Activated CD8-positive, alpha-beta memory T cell treated with anti-CD3 and anti-CD28 coated beads for 1 hour (primary cell): Measurements from ENCODE around the gene TRIM28.
A peak's percentile ranks its signal among the peaks of the same experiment; 100 is the strongest.
"Not testable (repeated sequence)": the region's sequence is repeated elsewhere in the genome, so short reads cannot be mapped to it uniquely, and the experiment has no call there.

ENCODE experiments used
- DNase-seq, 2 donors: peaks; one replicate each; pipeline ENCODE4 v3.0.0-alpha.2; 2020; ENCODE audit warnings: low read depth in 1 of 2; ENCODE audit errors: extremely low read depth in 1 of 2

Gene TRIM28

DNA sequence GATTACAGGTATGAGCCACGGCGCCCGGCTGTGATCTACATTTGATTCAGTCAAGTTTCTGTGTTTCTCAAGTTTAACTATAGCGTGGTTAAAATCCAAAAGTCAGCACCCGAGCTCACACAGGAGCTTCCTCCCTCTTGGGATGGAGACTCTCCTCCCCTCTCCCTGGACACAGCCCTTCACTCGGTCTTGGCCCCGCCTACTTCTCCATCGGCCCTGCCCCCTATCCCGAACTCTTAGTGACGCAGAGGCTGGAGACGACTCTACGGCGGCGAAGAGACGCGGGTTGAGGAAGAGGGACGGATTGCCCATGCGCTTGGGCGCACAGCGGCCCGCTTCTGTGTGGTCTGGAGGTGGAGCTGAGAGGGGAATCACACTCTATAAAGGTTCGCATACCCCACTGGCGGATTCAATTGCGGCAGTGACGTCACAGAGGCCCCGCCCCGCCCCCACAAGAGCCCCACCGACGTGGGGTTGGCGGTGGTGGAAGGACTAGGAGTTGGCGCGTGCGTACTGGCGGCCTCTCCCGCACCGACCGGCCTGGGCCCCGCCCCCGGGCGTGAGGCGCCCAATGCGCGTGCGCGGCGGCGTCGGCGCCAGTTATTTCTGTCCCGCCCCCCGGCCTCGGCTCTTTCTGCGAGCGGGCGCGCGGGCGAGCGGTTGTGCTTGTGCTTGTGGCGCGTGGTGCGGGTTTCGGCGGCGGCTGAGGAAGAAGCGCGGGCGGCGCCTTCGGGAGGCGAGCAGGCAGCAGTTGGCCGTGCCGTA is at the start of gene TRIM28:
TRIM28 (plus strand) TSS at position 239 of the 765 bp plus-strand sequence. CDS start 694 bp downstream, outside the sequence.
- DNase-seq, result peak; percentile 100

DNA sequence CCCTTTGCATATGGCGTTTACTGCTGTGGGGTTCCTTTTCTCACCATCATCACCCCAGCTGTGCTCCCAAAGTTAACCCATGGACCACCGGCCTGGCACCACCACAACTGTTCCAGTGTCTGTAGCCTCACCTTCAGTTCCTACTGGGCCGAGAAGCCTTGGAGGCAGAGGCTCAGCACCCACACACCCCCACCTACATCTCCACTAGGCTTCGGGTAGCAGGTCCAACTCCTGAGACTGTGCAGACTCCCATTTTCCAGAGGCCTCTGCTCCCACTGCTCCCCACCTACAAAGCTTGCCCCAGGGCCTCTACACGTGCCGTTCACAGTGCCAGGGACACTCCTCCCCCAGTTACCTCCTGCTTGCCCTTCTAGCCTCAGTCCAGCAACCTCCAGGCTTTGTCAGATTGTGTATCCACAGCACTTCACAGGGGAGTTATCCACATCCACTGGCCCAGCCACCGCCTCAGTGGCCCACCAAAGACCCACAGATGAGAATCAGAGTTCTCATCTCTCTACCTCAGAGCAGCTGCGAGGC is 46.2 kb upstream of the TRIM28 start:
- no peak for DNase-seq

DNA sequence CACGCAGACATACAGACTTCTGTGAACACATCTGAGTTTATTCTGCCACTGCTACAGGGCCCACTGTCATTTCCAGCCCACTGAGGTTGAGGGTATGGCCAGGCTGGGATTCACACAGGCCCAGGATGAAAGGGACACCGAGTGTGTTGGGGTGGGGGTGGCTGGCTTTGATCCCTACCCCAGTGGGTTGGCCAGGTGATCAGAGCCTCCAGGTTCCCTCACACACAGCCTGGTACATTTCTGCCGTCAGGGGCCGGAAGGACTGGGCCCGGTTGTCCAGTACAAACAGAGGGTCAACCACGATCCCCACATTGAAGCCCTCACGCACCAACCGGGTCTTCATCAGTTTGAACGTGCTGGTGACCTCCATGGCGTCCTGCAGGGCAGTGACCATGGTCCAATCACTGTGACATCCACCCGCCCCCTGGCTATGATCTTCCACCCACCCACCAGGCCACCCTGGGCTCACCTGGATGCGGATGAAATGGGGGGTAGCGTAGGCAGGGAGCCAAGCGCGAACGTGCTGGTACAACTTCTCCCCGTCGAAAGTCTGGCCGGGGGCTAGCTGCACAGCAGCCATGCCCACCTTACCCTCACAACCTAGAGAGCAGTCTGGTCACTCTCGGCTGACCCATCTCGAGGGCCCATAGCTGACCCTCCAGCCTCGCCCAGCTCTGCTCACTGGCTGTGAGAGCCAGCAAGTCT is 45.4 kb upstream of the TRIM28 start:
- DNase-seq, result no peak

DNA sequence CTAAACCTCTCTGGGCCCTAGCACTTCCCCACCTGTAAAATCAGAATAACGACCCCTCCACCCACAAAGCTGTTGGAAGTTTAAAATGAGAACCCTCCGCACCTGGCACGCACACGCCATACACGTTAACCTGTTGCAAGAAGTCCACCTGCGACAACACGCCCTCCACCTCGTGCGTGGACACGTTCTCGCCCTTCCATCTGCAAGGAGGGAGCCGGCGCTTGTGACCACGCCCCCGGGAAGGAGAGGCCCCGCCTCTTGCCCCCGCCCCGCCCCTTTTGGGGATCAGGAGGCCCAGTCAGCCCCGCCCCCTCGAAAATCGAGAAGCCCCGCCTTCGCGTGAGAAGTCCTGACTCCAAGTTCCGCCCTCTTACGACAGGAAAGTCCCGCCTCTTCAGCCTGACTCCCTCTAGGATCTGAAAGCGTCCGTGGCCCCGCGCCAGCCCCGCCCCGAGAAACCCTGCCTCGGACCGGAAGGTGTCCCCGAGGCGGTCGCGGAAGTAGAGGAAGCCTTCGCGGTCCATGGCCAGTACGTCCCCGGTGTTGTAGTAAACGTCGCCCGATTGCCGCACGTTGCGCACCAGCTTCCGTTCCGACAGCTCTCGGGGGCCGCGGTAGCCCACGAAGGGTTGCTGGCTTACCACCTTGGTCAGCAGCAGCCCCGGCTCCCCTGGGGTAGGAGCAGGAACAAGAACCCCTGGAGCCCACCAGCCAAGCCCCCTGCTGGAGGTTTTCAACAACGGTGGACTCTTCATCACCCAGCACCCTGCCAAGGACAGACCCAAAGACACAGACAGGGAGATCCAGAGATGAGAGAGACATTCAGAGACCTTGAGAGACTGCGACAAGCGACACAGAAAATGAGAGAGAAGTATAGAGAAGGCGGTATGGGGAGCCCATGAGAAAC is 44.6 kb upstream of the TRIM28 start:
- DNase-seq, result peak; percentile 86 to 87

DNA sequence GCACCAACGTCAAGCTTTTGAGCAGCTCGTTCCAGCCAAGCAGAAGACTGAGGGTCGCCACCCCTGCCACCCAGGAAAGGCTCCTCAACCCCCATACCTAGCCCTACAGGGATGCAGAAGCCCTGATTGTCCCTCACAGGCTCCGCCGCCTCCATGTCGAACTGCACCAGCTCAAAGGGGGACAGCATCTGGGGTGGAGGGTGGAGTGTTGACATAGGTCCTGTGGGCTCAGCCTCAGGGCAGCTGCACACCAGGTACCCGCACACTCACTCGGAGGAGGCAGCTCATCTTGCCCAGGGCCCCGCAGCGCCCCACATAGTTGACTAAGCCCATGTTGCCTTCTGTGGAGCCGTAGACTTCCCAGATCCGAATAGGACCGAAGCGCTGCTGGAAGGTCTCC is 43.6 kb upstream of the TRIM28 start:
- DNase-seq, result no peak

DNA sequence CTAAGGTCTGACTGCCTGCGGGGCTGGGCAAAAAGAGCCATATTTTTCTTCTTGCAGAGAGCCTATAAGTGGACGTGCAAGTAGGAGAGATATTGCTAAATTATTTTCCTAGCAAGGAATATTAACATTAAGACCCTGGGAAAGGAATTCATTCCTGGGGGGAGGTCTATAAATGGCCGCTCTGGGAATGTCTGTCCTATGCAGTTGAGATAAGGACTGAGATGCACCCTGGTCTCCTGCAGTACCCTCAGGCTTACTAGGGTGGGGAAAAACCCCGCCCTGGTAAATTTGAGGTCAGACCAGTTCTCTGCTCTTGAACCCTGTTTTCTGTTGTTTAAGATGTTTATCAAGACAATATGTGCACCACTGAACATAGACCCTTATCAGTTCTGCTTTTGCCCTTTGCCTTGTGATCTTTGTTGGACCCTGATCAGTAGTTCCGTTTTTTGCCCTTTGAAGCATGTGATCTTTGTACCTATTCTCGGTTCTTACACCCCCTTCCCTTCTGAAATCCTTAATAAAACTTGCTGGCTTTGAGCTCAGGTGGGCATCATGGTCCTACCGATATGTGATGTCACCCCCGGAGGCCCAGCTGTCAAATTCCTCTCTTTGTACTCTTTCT is 36.2 kb upstream of the TRIM28 start:
- not testable (repeated sequence) for DNase-seq

DNA sequence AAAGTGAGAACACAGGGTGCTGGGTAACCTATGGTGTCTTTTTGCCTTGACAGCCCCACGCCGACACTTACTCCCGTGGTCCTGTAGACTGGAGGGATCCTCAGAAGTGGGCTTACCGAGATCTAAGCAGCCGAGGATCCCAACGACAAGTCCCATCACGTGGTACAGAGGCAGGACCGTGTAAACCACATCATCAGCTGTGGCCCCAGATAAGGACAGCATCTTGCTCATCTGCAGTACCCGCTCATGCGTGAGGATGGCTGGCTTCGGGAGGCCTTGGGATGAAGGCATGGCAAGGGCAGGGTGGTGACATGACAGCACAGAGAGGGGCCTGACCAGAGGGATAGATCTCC is 34.2 kb upstream of the TRIM28 start:
- DNase-seq, result no peak

DNA sequence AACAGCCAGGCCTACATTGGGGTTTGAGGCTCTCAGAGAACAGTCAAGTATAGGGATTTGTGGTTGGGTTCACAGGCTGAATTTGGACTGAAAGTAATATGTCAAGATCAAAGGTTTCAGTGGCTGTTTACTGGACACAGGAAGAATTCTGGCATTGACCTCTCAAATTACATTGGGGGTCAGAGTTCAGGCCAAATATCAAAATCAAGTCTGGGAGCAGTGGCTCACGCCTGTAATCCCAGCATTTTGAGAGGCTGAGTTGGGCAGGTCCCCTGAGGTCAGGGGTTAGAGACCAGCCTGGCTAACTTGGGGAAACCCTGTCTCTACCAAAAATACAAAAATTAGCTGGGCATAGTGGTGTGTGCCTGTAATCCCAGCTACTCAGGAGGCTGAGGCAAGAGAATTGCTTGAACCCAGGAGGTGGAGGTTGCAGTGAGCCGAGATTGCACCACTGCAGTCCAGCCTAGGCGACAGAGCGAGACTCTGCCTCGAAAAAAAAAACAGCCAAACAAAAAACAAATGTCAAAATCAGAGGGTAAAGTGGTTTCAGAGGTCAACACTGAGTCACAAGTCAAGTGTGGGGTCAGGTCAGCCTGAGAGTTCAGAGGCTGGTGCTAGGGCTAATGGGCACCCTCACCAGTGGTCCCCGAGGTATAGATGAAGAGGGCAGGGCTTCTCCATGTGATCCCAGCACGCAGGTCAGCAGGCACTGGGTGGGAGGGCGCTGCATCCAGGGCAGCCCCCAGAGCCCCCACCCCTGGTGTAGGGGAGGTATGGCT is 33.6 kb upstream of the TRIM28 start:
- DNase-seq, result no peak

DNA sequence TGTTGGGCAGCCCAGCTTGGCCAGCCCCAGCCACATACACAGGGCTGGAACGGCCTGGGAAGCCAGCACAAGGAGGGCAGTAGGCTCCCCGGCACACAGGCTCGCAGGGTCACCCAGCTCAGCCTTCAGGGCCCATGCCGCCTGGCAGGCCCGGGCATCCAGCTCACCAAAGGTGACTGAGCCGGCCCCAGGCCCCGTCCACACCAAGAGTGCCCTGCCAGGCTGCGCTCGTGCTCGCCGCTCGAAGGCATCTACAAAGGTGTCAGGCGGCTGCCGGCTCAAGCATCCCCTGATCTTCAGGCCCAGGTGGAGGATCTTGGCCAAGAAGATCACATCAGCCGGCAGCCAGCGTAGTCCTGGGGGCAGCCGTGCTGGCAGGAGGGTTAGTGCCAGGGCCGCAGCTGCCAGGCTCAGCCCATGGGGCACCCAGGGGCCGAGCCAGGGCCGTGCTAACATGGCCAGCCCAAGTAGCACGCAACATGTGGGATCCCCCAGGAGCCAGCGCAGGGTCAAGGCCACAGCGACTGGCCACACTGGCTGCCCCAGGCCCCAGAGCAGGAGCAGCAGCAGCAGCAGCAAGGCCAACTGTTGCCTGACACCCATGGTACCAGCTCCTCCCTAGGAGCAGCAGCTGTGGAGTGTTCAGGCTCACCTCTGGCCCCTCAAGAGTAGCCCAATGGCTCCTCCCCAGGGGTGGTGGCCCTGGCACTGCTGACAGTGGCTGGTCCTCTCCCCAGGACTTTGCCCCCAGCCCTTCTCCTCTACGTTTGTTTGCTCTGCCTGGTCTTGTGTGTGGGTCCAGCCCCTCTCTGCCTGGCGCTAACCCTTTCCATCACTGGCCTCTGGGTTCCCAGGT is 32.3 kb upstream of the TRIM28 start, which contains the start of gene SLC27A5:
SLC27A5 (minus strand) TSS at position 640 of the 856 bp plus-strand sequence; CDS start at position 603, 37 bp downstream.
- DNase-seq, result no peak

DNA sequence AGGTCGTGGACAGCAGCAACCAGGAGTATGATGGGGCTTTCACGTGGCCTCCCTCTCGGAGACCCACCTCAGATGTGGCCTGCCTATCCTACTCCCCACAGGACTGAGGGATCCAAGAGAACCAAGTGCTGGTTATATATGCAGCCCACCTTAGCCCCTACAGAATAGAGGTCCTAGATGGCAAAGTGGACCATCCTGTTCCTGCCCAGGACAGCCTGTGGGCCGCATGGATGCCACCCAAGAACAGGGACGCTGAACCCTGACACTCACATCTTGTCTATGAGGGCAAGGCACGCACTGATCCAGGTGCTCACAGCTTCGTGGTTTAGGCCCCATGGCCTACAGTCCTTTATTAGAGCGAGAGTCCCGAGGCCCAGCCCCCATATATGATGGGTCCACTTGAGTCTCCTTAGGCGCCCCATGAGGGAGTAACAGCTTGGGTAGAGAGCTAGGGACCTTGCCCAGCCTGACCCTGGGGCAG is 30.6 kb upstream of the TRIM28 start:
- DNase-seq, result no peak

DNA sequence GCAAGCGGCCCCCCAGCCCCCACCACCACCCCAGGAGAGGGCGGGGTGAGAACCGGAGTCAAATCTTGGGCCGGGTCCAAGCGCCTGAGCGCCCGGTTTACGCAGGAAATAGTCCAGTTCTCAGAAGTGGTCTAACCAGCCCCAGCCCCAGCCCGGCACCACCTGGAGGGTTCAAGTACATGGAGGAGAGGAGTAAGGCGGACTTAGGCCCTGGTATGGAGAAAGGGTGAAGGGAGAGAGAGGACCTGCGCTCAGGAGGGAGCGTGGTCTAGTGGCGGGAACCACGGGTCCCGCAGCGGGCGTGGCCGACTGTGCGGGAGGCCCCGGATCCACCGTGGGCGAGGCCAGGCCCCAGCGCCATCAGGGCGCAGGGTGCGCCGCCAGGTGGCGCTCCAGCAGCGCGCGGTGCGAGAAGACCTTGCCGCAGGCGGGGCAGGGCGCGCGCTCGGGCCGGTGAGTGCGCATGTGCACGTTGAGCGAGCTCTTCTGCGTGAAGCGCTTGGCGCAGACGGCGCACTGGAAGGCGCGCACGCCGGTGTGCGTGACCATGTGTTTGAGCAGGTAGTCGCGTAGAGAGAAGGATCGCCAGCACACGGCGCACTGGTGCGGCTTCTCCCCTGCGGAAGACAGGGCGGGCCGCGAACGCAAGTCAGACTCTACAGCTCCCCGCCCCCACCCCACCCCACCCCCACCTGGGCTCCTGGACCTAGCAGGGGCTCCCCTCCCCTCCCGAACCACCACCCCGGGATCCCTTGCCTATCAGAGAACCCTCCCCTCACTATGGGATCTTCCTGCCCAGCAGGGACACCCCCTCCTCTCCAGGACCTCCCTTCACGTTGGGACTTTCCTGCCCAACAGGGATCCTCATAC is 29.9 kb upstream of the TRIM28 start:
- peak; percentile 72 to 91 for DNase-seq

DNA sequence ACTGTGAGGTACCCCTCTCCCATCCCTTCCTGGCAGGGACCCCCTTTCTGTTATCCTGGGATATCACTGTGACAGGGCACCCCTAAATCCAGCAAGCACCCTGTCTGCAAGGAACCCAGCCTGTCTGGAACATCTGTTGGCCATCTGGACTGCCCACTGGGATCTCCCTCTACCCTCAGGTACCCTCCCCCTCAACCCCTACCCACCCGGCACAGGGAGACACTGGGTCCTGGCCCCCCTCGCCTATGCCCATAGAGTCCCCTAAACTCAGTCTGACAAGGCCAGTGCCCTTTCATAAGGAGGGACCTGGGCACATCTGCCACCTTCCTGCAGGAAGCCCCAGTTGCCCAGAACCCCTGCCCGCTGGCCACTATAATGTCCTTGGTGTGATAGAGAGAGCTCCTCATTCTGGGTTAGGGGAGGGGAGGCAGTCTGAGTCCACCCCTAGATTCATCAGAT is 29.3 kb upstream of the TRIM28 start:
- DNase-seq, result no peak

DNA sequence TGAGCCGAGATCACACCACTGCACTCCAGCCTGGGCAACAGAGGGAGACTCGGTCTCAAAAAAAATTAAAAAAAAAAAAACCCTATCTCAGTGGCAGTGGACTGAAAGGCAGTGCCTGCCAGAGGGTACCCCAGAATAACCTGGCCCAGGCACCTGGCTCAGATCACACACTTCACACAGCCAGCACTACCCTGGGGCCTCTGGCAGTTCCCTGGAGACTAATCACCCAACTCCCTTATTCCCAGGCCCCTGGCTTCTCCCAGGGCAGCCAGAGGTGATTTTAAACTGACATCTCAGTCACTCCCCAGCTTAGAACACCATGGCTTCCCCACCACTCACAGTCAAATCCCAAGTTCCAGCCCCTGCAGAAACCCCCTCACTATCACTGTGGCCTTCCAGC is 28.6 kb upstream of the TRIM28 start:
- DNase-seq, result no peak

DNA sequence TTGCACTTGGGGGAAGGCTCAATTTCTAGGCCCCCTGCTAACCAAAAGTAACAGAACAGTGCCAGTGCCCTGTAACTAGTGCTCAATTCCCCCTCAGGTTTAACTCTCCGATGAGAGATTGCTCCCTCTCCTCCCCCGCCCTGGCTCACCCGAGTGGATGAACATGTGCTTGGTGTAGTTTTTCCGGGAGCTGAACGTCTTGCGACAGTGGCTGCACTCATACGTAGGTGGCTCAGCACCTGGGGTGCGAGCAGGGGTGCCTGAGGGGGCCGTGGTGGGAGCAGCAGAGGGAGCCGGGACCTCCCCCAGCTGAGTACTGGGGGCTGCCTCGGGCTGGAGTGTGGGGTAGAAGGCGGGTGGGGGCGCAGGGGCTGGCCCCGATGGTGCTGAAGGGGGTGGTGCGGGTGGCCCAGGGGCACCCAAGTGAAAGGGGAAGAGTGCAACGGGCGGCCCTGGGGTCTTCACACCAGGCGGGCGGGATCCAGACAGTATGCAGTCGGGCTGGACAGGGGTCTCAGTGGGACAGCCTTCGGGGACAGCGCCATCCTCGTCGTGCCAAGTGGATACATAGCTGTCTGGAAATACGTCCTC is 27.5 kb upstream of the TRIM28 start:
- DNase-seq, result no peak

DNA sequence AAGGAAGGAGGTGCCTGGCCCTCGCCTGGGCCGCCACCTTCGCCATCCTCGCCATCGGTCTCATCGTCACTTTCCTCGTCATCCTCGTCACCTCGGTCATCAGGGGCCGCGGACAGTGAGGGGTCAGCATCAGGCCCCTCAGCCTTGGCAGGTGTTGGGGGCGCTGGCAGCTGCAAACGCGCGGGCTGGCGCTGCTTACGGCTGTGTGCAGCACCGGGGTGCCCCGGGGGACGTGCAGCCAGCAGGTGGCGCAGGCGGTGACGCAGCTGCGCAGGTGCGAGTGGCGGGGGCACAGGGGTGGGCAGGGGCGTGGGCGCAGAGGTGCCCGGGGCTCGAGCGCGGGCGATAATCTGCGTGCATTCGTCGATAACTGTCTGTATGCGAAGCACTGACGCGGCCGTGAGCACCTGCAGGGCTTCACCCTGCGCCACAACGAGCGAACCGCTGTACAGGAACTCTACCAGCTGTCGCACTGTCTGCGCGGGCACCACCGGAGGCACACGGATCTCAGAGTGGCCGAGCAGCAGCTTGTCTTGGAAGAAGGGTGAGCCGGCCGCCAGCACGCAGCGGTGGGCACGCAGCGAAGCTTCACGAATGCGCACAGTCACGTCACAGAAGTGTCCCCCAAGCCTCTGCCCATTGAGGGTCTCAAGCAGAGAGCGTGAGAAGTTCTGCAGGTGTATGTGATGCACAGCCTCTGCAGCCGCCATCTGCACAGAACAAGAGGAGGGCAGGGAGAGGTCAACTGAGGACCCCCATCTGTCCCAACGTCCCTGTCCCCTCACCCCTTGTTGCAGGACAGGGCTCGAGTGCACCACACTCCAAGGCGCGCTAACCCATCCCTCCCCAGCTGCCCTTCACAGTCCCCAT is 26.7 kb upstream of the TRIM28 start:
- DNase-seq, result no peak
